HUDEP-2 (cell line): ENCODE measurements around the gene GPHN.

Experiments used
- DNase-seq, 76 experiments: peaks; one replicate each; lab custom pipeline; 2025; ENCODE audit not compliant: unreplicated experiment in 76 of 76; lab: John Stamatoyannopoulos, UW

The GPHN gene

DNA sequence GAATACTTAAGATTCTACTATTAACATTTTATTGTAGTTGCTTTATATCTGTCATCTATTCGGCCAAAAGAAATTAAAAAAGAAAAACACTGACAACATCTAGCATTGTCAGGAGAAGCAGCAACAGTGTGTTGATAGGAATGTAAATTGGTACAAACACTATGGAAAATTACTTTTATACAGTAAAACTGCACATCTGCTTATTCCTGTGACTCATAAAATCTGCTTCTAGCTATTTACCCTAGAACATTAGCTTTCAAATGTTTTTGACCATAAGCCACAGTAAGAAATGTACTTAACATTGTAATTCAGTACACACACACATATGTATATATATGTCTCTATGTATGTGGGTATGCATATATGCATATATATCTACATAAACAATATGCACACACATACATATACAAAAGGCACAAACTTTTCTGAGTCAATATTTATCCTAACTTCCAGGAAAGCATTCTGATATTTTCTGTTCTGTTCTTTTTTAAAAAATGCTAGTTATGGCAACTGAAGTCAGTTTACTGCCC is 402.4 kb downstream of the GPHN start:
- DNase-seq: no peak

DNA sequence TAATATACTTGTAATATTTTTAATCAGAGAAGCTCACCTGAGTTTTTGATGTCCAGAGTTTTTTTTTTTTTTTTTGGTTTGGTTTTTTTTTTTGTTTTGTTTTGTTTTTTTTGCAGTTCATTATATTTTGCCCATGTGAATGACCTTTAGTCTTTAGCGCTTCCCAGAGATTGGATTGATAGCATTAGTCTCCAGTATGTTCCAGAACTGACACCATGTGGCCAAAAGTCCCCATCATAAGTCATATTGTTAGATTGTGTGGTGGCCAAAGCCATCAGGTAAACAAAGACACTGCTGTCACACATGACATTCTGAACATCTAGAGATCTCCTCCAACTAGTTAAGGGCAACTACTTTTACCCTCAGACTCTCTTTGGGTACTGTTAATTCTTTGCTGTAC is 408.5 kb downstream of the GPHN start:
- DNase-seq: no peak

DNA sequence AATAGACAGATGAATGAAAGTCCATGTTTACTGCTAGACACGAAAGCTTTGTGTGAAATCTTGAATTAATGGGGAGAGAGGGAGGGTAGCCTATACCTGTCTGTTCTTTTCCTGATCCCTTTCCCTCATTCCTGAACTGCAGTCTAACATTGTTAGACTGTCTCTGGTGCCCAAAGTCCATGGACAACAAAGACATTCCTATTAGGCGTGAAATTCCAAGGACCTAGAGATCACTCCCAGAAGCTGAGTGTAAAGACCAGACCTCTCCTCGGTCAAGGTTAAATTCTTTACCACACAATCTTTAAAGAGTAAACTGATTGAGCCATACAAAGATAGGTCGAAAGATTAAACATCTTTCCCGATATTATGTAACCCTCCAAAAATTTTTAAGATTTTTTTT is 410.6 kb downstream of the GPHN start:
- DNase-seq: no peak

DNA sequence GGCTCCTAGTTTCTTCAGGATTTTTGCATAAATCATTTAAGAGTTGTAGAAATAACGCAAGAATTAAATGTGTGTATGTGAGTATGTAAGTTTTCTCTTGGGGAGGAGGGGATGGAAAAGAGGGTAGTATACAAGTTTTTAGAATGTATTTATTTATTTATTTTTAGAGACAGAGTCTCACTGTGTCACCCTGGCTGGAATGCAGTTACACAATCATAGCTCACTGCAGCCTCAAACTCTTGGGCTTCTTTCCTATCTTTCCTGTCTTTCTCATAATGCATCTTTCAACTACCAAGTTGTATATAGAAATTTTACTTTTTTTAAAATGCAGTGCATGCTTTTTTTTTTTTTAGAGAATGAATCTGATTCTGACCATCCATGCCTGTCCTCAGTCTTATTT is 412.2 kb downstream of the GPHN start:
- DNase-seq: no peak

DNA sequence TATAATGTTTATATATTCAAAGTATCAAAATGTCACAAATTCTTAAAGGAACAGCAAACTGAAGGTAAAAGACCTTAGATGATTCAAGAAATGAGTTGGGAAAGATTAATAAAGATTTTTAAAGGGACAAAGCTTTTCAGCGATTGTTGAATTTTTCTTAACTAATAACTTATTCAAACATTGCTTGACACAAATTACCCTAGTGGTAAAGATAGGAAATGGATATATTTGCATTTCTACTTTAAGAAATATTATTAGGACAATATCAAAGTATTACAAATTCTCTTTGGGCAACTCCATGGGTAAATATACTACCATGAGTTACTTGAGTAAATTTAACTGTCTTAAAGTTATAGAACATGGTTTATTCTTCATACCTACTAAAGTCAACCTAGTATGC is 415.3 kb downstream of the GPHN start:
- no peak for DNase-seq

DNA sequence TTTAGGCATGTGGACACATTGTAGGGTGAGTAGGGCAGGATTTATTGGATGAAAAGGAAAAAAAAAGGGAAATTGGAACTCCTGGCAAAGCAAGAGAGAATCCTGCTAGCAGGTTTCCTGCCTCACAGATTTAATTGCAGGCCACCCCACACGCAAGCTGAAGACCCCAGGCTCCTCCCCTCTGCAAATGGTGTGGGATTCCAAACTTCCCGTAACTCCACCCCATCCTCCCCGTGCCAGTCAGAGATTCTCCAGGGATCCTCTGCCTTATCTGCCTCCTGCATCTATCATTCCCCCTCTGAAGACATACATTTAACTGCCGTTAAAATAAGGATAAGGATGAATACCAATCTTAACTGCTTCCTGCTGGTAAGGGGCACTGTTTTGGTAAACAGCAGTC is 431.5 kb downstream of the GPHN start:
- DNase-seq: no peak

DNA sequence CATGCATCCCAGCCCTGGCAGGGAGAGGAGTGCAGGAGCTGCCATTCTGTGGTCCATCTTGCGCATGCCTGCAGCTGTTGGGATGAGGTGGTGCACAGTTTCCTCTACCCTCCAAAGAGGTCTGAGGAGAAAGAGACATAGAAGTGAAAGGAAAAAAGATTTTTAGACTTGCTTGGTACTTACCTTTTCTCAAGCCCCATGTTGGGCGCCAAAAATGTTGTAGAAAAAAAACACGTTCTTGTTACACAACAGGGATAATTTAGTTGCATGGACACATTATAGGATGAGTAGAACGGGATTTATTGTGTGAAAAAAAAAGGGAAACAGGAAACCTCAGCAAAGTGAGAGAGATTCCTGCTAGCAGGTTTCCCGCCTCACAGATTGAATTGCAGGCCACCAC is 436.9 kb downstream of the GPHN start:
- no peak for DNase-seq

DNA sequence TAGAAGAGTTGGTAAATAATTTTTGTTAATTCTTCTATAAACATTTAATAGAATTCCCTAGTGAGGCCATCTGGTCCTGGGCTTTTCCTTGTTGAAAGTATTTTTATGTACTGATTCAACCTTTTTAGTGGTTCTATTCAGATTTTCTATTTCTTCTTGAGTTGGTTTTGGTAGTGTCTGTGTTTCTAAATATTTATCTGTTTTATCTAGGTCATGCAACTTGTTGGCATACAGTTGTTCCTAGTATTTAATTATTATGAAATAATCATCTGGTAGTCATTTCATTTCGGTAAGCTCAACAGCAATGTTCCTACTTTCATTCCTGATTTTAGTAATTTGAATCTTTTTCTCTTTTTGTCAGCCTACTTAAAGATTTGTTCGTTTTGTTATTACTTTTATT is 447.2 kb downstream of the GPHN start:
- no peak for DNase-seq

DNA sequence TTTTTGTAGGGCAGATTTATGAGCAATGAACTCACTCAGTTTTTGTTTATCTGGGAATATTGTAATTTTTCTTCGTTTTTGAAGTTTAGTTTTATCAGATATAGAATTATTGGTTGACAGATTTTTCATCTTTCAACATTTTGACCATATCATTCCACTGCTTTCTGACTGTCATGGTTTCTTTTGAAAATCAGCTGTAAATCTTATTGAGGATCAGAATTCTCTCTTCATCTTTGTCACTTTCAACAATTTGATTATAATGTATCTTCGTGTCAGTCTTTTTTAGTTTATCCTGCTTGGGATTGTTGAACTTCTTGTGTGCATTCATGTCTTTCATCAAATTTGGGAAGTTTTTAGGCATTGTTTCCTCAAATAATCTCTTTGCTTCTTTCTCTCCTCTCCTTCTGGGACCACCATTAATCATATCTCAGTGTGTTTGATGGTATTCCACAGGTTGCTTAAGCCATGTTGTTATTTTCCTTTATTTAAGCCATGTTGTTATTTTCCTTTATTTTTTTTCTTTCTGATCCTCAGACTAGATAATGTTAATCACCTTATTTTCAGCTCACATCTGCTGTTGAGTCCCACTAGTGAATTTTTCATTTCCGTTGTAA is 451.6 kb downstream of the GPHN start:
- DNase-seq: no peak

DNA sequence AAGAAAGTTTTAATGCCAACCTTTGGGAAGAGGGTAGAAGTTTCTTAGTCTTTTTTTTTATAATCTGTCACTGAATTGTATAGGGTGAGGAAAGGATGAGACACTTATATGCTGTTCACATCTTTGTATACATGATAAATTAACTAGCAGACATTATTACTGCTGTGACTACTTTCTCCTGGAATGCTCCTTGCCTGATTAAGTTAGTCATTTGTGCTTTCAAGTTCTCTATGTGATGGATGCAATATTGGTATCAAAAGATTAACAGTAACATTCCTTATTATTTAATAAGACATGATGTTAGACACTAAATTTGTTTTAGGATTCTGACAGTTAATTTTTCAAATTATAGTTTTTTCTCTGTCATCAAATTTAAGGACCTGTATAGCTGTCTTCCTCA is 457.9 kb downstream of the GPHN start:
- no peak for DNase-seq

DNA sequence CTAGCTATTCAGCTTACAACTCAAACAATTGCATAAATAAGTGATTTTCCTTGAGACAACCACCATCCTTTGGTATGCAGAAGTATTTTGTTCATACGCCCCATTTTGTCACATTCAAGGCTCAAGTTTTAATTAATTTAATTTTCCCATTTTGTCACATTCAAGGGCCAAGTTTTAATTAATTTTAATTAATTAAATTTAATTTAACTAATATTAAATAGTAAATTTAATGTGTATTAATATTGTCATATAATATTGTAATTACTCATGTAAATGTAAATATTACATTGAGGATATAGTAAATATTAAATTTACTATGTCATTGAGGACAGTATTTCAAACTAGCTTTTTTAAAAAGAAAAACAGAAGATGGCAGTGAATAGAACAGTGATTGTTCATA is 464.5 kb downstream of the GPHN start:
- DNase-seq: no peak

DNA sequence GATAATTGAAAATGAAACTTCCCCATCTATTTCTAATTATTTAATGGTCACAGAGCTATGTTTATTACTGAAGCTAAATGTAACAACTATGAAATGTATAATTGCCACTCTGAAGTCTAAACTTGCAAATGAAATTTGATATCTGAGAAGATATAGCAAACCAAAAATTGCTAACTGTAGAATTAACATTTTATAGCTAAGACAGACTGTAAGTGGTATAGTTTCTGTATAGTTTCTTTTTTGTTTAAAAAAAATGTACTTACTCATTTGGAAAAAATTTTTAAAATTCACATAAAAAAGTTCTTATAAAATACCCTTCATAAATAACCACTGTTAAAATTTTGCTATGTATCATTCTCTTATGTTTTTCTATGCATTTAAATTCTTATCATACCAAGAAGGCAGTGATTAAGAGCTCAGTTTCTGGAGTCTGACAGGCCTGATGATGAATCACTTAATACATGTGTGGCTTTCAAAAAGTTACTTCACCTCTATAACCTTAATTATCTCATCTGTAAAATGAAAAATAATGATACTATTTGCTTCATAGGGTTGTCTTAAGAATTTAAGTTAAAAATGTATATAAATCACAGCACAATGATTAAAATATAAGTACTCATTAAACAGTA is 466.6 kb downstream of the GPHN start:
- DNase-seq: no peak

DNA sequence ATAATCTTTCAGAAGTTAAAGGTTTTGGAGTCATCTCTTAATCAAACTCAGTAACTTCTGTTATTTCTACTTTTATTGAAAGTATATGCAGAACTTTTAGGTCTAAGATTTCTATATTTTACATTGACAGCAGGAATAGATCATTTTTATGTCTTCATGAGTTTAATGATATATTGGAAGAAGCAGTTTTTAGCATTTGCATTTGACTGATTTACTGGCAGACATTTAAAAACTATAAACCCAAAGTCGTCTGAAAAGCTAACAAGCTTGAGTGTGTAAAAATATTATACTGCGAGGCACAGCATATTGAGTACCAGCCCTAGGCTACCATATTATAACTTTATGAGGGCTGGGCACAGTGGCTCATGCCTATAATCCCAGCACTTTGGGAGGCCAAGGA is 467.3 kb downstream of the GPHN start:
- no peak for DNase-seq

DNA sequence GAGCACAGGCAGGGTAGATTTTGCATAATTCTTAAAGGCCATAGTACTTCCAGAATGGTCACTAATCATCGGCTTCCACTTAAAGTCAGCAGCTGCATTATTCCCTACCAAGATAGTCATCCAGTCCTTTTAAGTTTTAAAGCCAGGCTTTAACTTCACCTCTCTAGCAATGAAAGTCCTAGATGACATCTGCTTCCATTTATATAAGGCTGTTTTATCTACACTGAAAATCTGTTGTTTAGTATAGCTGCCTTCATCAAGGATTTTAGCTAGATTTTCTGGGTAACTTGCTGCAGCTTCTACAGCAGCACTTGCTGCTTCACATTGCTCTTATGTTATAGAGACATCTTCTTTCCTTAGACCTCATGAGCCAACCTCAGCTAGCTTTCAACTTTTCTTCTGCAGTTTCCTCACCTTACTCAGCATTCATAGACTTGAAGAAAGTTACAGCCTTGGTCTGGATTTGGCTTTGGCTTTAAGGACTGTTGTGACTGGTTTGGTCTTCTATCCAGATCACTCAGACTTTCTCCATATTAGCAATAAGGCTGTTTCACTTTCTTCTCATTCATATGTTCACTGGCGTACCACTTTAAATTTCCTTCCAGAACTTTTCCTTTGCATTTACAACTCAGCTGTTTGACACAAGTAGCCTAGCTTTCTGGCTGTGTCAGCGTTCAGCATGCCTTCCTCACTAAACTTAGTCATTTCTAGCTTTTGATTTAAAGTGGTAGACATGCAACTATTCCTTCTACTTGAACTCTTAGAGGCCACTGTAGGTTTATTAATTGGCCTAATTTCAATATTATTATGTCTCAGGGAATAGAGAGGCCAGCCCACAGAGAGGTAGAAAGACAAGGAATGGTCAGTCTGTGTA is 471.4 kb downstream of the GPHN start:
- DNase-seq: no peak

DNA sequence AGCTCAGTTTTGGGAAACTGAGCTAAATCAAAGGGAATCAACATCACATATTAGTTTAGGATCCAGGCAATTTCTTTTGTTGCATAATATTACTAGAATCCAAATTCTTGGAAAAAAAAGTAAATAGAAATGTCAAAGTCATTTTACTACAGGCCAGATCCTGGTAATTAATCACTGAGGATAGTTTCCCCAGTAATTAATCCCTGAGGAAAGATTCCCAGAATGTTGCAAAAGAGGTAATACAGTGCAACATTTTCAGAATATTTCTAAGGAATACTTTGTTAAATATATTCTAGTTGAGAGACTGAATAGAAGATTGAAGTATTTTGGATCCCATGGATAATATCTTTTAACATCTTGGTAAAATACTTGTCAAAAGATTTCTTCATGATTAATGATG is 474.3 kb downstream of the GPHN start:
- no peak for DNase-seq

DNA sequence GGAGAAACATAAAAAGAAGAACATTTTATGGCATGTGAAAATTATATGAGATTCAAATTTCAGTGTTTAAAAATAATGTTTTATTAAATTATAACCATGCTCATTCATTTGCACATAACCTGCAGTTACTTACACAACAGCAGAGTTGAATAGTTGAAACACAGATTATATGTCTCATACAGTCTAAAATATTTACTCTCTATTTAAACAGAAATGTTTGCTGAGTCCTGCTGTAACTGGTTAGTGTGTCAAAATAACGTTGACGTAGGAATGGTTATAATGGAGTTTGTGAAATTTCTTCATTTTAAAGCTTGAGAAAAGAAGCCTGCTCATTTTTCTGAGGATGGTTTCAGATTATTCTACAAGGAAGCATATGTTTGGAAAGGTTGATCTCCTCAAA is 484.8 kb downstream of the GPHN start:
- no peak for DNase-seq

DNA sequence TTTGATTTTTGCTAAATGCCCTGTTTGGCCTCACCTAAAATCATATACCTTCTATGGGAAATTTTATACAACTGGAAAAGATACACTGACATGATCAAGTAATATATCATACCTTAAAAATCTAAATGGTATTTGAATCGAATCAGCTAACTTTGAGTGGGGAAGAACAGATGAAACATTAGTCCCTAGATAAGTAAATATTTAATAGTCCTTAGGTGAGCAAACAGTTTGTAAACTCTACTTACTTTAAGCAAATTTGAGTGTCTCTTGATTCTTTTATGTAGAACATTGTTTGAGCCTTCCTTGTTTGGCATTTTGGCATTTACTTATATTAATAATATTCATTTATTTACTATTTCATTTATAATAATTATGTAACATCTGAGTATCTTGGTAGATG is 485.6 kb downstream of the GPHN start:
- DNase-seq: no peak

DNA sequence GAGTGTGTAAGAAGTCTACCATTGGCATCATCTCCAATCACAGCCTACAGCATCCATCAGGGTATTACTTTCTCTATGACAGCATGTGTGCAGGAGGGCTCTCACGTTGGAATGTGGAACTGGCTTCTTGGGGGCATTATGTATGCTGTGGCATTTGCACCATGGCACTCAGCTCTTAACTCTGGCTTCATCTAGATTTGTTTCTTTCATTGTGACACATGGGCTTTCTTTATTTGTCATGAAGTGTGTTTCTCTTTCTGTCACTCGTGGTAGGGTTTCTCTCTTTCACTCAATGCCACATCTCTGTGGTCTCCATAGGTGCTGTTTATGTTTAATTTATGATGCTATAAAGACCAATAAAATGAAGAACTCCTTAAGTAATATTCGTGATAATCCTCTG is 490.1 kb downstream of the GPHN start:
- DNase-seq: no peak

DNA sequence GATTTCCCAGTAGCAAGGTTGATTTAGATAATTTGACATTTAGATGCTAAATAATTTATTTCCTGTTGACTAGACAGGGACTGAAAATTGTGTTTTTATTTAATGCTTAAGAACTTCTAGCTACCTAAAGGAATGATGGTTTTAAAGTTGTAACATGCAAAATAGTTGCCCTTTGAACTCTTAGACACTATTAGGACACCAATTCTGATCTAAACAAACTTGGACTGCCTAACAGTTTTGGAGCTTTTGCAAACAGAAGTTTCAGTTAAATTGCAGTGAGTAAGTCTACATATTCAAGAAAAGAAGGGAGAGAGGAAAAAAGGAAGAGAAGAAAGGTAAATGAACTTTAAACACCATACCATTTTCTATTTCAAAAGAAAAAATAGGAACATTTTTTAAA is 492.0 kb downstream of the GPHN start:
- DNase-seq: no peak

DNA sequence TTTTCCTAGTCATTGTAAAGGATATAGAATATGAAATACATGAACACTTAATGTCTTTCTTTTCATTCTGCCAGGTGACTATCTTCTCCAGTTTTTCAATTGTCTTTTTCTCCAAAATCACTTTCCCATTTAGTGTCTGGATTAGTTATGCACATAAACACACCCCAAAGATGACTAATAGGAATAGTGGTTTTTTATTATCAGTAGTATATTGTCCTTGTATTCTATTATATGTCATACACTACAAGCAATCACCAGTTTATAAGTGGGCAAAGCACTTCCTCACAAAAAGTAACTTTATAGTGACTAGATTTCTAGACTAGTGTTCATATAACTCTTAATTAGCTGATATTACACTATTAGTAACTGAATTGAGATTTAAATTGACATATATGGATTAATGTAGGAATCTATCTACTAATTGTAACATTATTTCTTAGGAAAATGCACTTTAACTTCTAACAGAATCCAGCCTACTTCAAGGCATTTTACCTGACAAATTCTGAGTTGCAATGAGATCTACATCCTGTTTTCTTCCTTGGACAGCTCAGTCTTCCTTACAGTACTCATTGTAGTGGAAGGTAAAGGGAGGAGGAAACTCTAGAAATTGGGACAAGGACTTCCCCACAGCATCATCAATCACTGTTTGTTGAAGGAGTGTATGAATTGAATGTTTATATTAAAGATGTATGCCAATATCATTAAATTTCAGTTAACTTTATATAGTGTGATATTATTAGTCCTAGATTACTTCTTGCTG is 495.2 kb downstream of the GPHN start:
- DNase-seq: no peak

DNA sequence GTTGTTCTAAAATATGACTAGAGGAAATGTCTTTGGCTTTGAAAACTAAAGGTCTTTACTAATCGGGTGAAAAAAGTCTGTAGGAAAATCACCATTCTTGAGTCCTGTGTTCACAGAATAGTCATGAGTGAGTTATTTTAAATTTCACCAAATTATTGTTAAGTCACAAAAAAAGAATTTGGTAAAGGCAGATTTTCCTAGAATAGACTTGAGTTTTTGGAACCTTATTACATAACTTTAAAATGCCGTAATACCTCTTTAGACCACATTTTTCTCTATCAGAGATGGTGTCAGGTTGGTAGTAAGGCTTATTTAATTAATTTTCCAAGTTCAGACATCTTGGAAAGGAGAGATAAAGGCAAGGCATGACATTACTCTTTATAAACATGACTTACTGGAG is 496.6 kb downstream of the GPHN start:
- DNase-seq: no peak
